Measurements from ENCODE around the gene CAB39.

CAB39 gene

GRCh38 chr2:230676546-230676945 lies 36.1 kb upstream of the CAB39 start:
- no peak overlapping the region for H3K4me3 ChIP-seq (ENCODE audit: low read length)
- TF ChIP-seq ZNF274 (IDR thresholded peaks at IDR 0.05; ENCODE audit: low read depth, low read length) = no peak

DNA sequence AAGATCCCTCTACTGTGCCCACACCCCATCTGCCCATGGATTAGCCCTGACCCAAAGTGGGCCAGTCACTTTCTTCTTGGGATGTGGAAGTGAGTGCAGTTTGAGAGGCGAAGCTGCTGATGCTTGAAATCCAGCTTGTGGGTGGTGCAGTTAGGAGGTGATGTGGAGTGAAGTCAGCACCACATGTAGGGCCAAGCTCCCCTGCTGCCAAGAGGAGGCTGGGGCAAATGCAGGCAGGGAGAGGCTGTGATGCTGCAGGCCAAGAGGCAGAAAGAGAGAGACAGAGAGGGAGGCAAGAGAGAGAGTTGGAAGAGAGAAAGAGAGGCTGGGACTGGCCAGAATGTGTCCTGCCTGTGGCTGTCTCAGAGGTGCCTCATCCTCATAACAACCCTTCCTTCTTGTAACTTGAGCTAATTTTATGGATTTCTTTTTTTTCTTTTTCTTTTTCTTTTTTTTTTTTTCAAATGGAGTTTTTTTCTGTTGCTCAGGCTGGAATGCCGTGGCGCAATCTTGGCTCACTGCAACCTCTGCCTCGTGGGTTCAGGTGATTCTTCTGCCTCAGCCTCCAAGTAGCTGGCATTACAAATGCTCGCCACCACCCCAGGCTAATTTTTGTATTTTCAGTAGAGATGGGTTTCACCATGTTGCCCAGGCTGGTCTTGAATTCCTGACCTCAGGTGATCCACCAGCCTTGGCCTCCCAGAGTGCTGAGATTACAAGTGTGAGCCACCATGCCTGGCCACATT lies 35.3 kb upstream of the CAB39 start:
- no peak overlapping the region for H3K4me3 ChIP-seq (ENCODE audit: low read length)
- TF ChIP-seq ZNF274 (IDR thresholded peaks at IDR 0.05; ENCODE audit: low read depth, low read length) = no peak

GRCh38 chr2:230678018-230678417 lies 34.6 kb upstream of the CAB39 start:
- TF ChIP-seq ZNF274 (IDR thresholded peaks at IDR 0.05; ENCODE audit: low read depth, low read length) = no peak
- H3K4me3 ChIP-seq (ENCODE audit: low read length) = no peak overlapping the region

DNA sequence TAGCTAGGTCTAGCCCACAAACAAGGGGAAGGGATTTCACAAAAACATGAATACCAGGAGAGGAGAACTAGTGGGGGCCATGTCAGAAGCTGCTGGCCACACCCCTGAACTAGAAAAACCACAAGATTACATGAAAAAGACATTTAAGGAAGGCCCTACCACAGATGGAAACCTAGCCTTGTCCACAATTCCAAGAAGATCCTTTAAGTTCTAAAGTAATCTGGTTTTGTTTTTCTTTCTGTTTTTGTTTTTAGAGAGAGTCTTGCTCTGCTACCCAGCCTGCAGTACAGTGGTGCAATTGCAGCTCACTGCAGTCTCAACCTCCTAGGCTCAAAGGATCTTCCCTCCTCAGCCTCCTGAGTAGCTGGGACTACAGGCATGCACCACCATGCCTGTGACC lies 34.2 kb upstream of the CAB39 start:
- no peak for TF ChIP-seq ZNF274 (IDR thresholded peaks at IDR 0.05; ENCODE audit: low read depth, low read length)
- H3K4me3 ChIP-seq (ENCODE audit: low read length) = no peak overlapping the region

- TF ChIP-seq ZNF274 (IDR thresholded peaks at IDR 0.05; ENCODE audit: low read depth, low read length) = no peak
- no peak overlapping the region for H3K4me3 ChIP-seq (ENCODE audit: low read length)
Measured at GRCh38 chr2:230680463-230681170, 32.0 kb upstream of the CAB39 start.

- H3K4me3 ChIP-seq (ENCODE audit: low read length) = no peak overlapping the region
- no peak for TF ChIP-seq ZNF274 (IDR thresholded peaks at IDR 0.05; ENCODE audit: low read depth, low read length)
Measured at GRCh38 chr2:230681171-230681545, 31.5 kb upstream of the CAB39 start.

DNA sequence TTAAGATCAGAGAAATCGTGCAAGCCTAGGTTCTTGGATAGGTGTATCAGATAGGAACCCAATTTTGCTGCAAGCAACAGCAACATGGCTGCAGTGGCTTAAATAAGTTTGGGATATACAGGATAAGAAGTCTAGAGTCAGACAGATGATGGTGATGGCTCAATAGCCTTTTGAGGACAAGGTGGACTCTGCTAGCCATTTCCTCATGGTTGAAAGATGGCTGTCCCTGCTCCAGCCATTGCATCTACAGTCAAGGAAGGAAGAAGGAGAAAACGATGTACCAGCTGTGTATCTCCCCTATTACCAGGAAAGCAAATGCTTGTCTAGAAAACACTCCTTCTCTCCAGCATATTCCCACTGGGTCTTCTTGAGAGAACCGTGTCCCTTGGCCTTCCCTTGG lies 30.1 kb upstream of the CAB39 start:
- TF ChIP-seq ZNF274 (IDR thresholded peaks at IDR 0.05; ENCODE audit: low read depth, low read length) = no peak
- no peak overlapping the region for H3K4me3 ChIP-seq (ENCODE audit: low read length)

DNA sequence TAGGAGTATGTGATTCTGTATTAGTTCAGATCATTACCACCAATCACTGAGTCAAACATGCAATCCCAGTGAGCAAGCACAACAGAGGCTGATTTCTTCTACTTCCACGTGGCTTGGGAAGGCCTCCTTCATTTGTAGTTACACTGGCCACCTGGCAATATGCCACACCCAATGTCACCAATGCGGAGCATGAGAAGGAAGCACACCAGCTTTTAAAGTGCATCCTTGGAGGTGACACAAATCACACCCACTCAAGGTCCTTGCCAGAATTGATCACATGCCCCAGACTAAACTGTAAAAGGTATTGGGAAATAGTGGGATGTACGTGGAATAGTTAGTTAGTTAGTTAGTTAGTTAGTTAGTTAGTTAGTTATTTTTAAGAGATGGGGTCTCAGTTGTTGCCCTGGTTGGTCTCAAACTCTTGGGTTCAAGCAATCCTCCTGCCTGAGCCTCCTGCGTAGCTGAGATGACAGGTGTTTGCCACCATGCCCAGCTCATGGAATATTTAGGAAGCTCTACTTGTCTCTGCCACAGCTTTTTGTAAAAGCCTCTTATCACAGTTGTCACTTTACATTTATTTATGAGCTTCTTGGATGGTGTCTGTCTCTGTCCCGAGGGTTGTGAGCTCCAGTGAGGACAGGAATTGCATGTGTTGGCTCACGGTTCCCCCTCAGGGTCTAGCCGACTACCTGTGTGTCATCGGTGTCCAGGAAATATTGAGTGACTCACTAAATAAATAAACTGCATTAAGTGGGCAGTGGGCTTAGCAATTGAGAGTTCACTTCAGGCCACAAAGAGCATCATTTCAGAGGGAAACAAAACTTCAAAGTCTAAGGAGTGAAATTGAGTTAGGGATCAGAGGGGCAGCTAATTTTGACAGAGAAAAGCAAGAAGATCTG lies 28.1 kb upstream of the CAB39 start:
- TF ChIP-seq ZNF274 (IDR thresholded peaks at IDR 0.05; ENCODE audit: low read depth, low read length) = no peak
- H3K4me3 ChIP-seq (ENCODE audit: low read length) = no peak overlapping the region

GRCh38 chr2:230685178-230685577 lies 27.5 kb upstream of the CAB39 start:
- TF ChIP-seq ZNF274 (IDR thresholded peaks at IDR 0.05; ENCODE audit: low read depth, low read length) = no peak
- no peak overlapping the region for H3K4me3 ChIP-seq (ENCODE audit: low read length)

- no peak for TF ChIP-seq ZNF274 (IDR thresholded peaks at IDR 0.05; ENCODE audit: low read depth, low read length)
- no peak overlapping the region for H3K4me3 ChIP-seq (ENCODE audit: low read length)
Measured at GRCh38 chr2:230687498-230687897, 25.1 kb upstream of the CAB39 start.

- TF ChIP-seq ZNF274 (IDR thresholded peaks at IDR 0.05; ENCODE audit: low read depth, low read length) = no peak
- no peak overlapping the region for H3K4me3 ChIP-seq (ENCODE audit: low read length)
Measured at GRCh38 chr2:230688490-230688889, 24.2 kb upstream of the CAB39 start.

DNA sequence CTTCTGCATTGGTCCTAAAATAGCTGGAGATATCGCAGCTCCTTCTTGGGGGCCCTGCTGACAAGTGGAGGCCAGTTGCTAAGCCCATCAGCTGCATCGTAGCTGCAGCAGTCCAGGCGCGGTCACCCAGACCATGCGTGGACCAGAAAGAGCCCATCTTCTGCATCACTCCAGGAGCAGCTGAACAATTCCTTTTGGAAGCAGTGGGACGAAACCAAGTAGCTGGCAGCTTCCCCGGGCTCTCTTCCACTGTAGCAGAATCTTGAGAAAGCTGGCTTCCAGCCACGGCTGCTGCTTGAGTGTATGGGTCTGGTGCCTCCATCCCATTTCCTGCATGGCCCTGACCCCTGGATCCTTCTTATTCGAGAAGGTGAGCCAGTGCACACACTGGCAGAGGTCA lies 22.2 kb upstream of the CAB39 start:
- no peak overlapping the region for H3K4me3 ChIP-seq (ENCODE audit: low read length)
- no peak for TF ChIP-seq ZNF274 (IDR thresholded peaks at IDR 0.05; ENCODE audit: low read depth, low read length)

DNA sequence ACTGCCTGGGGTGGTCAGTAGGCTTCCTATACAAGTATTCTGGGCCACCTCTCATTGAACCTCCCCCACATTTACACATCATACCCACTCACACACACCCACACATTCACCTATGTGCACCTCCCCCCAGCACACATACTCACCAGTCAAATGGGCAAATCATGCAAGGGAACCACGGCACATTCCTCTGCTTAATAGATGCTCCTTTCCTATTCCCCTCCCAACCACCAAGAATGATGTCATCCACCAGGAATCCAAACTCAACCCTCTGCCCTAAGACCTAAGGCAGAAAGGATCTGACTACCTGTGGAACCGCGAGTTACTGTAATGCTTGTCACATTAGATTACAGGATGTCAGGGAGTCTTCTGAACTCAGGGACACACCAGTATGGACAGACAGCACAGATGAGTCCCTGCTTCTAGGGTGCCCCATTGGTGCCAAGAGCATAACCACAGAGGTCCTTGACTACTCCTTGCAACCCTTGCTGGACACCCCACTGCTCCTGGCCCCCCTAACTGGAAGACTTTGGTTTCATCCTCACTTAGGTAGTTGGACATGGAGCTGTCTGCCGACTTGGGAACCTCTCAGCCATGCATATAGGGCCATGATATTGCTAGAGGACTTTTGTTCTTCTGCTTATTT lies 21.5 kb upstream of the CAB39 start:
- H3K4me3 ChIP-seq (ENCODE audit: low read length) = no peak overlapping the region
- TF ChIP-seq ZNF274 (IDR thresholded peaks at IDR 0.05; ENCODE audit: low read depth, low read length) = no peak

DNA sequence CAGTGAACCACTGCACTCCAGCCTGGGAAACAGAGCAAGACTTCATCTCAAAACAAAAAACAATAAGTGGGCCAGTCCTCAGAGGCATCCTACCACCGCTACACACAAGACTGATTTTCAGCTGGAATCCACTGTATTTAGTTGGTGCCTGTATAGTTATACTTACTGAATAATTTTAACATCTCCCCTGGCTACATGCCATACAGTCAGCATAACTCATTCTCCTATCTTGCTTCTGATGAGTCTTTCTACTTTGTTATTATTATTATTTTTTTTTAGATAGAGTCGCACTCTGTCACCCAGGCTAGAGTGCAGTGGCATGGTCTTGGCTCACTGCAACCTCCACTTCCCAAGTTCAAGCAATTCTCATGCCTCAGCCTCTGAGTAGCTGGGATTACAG lies 19.9 kb upstream of the CAB39 start:
- H3K4me3 ChIP-seq (ENCODE audit: low read length) = no peak overlapping the region
- TF ChIP-seq ZNF274 (IDR thresholded peaks at IDR 0.05; ENCODE audit: low read depth, low read length) = no peak
